Stimulated activated CD4-positive, alpha-beta T cell treated with anti-CD3 and anti-CD28 coated beads, TNF-alpha, amount 100 ng/mL, for 1 hour (primary cell): ENCODE measurements around the gene YBX3.
A peak's percentile ranks its signal among the peaks of the same experiment; 100 is the strongest.

Source experiments
- DNase-seq, 3 donors: peaks; one replicate each; pipeline ENCODE4 v3.0.0-alpha.2; 2020; ENCODE audit warnings: low read depth in 3 of 3, low spot score in 1 of 3

Gene YBX3

DNA sequence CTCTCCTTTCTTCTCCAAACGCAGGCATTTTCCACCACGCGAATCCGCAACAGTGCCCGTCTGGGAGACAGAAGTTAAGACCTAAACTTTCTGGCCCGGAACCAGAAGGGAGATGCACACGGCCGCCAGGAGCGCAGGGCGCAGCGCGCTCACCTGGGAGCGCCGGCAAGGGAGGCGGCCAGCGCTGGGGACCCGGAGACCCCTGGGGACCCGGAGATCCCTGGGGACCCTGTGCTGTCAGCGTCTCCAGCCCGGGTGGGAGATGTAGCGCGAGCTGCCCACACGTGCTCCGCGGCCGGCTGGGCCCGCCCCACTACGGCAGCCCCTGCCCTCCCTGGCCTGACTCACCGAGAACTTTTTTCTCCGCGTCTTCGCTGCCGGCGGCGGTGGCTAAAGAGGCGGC, 620 bp downstream of the YBX3 start:
- DNase-seq = peak in 1 of 3 donors; percentile 39

DNA sequence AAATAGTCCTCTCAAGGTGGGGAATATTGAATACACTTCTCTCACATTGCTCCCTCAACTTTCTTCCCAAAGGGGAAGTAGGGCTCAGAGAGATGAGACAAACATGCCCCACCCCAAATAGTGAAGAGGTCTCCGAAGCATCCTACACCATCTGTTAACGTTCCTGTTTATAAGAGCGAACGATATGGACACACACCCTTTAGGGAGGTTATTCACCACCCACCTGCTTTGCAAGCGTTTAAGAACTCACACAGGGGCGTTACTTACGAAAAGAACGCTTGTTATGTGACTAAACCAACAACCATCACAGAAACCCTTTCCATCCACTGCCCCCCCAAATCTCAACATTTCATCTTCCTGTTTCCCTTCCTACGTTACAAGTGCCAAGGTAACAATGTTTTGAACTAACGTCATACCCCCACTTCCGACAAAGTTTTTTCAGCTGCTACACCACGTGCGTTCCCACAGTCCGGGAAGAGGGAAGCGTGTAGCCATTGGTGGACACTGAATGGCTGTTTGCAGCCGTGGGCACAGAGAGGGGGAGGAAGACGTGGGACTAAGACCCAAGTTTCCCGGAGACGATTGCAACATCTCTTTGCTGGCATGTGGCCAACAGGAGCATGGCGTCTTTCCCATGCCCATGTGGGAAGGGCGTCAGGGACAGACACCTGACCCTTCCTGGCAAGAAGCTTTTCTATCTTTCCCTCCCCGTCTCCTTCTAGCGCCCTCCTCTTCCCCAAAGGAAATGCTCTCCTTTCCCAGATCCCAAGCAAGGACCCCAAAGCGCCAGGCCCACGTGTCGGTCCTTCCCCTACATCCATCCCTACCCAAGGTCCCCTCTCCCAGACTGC, 1.2 kb downstream of the YBX3 start:
- DNase-seq = peak in 1 of 3 donors; percentile 30

DNA sequence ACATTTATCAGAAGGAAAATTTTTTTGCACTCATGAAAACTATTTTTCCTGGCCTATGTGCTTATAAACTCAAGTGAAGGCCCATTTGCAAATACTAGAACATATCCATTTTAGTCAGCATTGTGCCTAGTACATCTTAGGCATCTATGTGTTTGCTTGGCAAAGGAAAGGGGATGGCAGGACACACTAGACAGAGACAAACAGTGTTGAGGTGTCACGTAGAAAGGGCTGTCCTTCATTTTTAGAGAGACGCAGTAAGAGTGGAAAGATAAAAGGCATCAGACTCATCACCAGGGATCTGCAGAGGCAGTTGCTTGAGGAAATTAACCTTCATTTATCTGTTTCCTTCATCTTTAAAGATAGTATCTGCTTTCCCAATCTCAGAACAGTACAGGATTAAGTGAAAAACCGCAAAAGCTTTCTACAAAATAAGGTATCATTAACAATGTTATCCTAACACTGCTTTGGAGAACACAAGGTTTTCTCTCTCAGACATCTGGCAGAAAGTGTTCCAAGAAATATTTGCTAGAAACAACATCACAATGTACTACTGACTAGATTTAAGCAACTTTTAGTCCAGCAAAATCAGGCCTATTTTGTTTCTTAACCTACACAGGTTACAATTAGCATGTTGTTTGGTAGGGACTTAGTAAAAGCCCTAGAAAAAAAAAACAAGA, 2.0 kb downstream of the YBX3 start:
- no peak for DNase-seq

DNA sequence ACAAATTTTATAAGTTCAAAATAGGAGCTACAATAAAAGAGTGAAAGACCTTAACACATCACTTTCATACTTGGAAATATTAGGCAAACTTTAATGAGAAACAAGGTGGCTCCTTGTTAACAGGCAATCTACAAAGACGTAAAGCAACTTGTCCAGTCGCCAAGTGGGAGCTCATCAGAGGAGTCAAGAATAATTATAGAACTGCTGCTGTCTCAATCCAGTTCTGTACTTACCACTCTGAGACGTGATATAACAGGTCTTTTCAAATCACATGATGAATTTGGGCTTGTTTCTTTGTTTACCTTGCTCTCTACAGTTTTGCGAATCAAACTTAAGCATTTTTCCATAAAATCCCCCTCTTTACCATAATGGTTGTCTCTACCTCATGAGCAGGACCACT, 3.6 kb downstream of the YBX3 start:
- DNase-seq = no peak

DNA sequence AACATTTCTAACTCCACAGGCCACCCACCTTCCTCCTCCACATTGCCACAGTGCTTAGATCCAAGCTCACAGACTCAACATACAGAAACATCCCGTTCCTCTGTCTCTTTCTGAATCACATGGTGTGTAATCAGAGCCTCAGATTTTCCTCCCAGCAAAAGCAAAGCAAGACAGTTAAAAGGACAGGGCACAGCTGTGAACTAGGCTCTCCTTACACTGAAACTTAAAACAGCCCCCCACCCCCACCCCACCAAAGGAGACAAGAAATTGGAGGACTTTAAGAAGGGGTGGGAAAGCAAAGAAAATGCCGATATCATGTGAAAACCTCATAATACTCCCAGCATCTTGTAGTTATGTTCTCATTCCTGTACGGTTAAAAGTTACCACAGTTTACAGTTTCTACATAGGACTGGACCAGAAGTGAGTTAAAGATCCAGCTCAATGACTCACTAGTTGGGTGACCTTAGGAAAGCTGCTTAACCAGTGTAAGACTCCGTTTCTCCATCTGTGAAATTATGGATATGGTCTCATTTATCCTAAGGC, 4.8 kb downstream of the YBX3 start:
- no peak for DNase-seq

DNA sequence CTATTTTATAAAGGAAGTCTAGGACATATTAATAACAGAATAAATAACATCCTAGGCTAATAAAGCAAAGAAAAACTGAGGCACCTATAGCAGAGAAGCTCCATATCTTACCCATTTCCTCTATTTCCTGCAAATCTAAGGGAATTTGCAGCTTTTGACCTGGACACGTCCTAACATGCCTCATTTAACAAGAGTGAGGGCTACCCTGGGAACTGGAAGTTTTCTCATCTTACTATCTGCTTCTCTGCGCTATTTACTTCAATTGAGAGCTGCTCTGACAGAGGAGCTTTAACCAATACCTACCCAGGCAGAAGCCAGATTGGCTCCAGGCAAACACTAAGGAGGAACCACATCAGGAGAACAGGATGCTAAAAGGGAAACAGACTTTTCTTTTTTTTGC, 5.7 kb downstream of the YBX3 start:
- no peak for DNase-seq

DNA sequence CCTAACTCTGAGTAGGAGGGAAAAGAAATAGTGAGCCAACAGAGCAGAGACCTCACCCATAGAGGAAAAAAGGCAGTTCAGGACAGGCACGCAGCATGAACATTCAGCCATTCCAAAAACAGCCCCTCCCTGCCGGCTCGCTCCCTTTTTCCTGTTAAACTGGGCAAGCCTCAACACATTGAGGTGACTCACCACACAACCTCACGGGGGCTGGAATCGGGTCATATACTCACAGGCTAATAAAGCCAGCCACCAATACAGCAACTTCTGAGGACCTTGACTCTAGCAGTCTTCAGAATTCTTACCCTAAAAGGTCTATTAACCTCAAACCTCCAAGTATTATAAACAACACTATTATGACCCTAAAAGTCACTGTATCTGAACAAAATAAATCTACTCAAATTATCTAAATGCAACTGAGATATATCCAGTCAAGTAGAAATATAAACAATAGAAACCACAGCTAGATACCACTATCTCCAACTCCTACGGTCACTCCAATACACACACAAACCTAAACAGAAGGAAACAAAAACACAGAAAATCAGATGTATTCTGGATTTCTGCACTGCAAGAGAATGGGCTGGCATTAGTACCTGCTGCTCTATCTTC, 6.3 kb downstream of the YBX3 start:
- no peak for DNase-seq

DNA sequence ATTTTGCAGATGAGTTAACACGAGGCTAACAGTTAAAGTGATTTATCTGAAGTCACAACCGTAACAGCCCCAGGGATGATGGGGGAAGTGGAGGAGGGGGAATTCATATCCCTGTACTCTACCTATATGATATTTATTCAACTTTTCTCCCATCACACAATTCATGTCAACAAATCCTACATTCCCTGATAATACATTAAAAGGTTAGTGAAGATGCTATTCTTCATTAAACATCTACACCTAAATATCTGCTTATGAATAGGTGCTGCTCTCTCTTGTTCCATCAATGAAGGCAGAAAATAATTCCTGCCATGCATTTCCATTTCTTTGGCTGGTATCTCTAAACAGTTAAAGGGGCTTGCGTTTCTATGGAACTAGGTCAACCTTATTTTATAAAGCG, 6.8 kb downstream of the YBX3 start:
- DNase-seq = no peak

DNA sequence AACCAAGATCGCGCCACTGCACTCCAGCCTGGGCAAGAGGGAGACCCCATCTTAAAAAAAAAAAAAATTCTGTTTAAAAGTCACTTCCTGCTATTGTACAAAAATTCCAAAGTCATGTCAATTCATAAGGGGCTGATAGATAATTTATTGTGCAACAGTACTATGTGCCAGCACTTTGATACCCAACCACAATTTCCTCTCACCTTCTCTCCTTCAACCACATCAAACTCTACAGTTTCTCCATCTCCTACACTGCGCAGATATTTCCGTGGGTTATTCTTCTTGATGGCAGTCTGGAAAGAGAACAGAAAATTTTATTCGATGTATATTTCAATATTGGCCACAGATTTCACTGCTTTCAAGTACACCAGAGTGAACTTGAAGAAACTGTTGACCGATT, 7.6 kb downstream of the YBX3 start:
- no peak for DNase-seq

DNA sequence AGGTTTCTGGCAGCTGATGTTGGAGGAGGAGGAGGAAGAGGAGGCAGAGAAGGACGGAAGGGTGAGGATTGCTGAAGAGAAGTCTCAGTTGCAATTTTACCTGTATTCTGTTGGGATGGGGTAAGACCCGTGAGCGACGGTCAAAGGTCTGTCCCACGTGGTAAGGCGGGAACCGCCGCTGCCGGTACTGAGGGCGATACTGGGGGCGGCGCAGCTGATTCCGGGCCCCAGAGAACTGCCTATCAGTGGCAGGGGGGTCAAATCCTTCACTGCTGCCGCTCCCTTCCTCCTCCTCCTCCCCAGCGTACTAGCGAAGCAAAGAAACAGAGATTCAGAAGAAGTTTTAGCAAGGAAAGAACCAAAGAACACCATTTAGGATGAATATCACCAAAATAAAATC, 13.3 kb downstream of the YBX3 start:
- no peak for DNase-seq

DNA sequence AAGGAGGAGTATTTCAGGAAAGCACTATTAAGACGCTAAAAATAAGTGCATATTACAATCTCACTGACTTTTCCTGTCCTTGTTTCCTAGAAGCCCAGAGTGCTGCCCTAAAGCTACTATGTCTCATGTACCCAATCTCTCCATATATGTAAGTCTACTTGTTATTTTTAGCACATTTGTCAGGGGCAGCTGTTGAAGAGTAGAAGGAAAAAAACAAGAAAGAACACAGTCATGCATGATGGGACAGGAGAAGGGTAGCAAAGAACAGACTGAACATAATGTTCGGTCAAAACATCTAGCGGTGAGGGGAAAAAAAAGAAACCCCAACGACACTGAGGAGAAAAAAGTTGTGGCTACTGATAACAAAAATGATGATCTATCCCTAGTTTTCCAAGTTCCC, 14.3 kb downstream of the YBX3 start:
- no peak for DNase-seq

DNA sequence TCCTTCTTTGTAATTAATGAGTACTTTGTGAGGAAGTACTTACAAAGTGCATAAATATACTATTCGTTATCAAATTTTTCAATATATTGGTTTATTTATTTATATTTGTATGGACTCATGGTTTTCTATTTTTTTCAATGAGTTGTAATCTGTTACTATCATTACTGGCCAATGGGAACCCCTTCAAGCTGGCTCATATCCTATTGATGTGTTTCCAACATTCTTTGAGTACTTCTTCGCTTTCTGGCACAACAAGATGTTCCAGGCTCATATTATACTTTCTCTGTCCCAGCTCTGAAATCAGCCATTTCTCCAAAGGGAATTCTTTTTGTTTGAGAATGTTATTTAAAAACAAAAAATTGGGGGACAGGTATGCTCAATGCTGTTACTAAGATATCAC, 17.5 kb downstream of the YBX3 start:
- DNase-seq = no peak

DNA sequence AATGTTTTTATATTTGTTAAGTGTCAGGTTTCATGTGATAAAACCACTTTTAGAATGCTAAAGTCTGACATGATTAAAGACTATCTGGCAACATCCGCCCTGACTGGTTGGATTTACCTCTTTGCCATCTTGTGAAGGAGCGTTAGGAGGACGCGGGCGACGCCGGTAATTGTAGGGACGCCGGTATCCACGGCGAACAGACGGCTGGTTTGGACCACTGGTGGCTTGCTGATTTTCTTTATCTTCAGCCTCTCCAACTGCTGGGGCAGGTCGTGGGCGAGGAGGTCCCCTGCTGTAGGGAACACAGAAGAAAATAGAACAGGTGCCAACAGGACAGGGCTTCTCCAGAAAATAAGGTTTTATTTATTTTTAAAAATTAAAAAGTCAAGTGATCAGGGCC, 21.3 kb downstream of the YBX3 start:
- DNase-seq = no peak

DNA sequence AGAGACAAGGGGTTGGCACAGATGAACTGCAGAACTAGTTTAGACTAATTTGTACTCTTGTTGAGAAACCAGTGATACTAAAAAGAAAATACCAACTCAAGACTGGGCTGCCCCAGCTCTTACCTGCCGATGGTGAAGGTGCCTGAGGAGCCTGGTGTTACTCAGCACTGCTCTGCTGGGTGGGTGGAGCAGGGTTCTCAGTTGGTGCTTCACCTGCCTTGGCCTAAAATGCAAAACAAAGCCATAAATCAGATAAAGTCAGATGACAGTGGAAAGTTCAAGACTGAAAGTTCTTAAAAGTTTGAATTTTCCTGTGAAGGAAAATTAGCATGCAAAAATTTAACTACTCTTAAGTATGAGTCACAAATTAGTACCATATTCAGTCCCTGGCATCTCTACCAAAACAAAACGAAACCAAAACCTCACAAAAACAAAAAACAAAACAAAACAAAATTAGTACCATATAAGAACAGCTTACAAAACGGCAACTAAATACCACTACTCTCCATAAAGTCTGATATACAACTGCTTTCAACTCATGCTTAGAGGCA, 21.9 kb downstream of the YBX3 start:
- peak in 1 of 3 donors; percentile 24 for DNase-seq

DNA sequence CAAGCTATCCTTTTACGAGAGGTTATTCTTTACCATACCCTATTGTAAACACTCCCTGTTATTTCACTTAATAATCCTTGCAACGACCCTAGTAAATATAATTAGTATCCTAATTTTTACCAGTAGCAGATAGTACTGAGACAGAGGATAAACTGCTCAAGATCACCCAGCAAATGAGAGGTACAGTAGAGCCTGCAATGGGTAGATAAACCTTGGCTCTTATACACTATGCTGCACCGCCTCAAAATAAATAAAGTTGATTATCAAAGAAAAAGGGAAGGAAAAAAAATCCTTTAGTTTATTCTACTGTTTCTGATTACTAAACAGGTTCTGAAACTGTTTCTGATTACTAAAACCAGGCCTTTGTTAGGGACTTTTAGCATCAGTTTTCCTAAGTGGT, 22.5 kb downstream of the YBX3 start:
- no peak for DNase-seq

DNA sequence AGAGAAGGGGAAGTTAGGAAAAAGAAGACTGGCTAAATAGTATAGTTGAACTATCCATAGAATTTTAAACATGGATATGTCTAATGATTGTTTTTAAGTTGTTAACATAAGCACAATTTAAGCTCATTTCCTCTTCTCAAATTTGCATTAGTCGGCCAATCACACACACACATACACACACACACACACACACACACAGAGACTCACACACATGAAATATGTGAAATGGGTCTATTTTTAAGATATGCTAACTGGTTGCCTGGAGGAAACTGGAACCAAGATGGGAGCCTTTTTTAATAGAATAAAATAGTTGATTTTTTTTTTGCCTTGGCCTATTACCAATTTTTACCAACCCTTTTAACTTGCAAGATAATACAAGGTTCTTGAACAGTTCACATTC, 25.3 kb downstream of the YBX3 start:
- no peak for DNase-seq

DNA sequence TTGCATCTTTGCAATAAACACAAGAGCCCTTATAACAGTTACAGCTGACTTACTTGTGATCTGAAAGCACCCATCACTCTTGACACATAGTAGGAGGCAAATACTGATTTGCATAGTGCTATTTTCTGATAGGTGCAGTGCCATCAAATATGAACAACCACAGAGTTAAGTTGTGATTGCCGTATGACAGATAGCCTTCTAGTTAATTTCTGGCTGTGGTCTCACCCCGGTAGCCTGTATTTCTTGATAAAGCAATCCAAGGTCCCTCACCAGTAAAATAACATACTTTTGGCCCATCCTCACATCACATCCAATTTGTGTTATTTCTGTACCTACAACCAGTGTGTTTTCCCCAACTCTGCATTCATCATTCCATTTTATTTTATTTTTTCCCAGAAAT, 26.0 kb downstream of the YBX3 start:
- DNase-seq = no peak

DNA sequence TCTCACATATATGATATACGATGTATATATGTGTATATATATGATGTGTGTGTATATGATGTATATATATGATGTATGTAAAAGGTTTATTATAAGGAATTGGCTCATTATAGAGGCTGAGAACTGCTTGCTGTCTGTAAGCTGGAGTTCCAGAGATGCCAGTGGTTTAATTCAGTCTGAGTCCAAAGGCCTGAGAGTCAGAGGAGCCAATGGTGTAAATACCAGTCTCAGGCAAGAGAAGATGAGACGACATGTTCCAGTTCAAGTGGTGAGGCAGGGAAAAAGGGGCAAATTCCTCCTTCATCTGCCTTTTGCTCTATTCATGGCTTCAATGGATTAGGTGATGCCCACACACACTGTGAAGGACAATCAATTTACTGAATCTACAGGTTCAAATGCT, 32.2 kb downstream of the YBX3 start:
- no peak for DNase-seq

DNA sequence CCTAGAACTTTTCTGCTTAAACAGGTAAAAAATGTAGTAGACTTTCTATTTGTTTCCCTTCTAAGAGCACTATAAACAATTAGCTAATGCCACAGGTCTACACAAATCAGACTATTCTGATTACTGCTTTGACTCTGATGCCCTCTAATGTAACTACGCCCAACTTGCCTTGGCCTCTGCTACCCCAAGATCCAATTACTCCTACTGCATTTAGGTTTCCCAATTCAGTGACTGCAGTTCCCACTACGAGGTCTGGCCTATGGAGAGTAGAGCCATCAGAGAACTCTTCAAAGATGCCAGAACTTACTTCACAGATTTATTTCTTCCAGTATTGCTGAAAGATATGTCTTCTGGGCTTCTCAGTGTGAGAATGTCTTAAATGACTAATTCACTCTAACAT, 34.0 kb downstream of the YBX3 start:
- DNase-seq = no peak

DNA sequence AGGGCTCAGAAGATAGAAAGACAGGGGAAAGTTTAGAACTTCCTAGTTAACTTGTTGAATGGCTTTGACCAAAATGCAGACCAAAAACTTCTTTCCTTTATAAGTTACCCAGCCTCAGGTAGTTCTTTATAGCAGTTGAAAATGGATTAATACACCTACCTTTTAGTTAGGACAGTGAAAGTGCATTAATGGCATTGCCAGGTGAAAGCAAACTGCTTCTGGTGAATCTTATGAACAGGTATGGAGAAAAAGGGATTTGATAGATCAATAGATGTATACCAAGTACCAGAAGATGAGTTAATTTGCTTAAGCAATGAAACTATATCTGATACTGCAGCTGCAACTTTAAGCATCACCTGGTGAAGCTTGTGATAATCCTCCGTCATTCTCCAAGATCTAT, 35.1 kb downstream of the YBX3 start:
- no peak for DNase-seq

DNA sequence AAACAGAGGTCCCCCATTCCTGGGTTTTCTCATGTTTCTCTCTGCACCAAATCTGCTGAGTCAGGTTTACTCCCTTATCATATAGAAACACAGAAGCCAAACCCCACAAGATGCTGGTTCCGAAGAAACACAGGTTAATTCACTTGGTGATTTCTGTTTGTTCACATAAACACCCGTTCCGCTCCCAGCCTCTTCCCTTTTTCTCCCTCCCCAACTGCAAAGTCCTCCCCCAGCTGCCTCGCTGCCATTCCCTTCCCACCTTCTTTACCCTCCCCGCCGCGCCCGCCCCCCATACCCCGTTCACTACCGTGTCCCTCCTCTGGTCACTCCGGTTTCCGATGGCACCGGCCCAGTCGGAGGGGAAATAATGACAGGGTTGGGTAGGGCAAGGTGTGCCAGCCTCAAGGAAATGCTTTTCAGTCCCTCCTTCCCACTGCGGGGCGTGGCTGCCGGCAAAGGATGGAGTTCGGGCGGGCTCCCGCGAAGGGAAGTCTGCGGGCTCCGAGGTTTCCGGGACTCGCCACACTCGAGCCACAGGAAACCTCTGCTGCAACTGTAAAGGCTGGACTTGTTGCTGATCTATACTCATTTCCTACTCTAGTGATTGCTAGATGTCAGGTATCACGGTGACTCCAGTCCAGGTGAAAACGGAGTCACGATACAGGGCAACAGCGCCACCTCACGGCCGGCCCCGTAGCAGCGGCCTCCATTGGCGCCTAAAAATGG, 49.3 kb downstream of the YBX3 start, which contains the start of gene STYK1:
Gene STYK1, minus strand, starts transcription at position 394 of the 726 bp plus-strand sequence. CDS start 39,434 bp downstream, outside the sequence.
- DNase-seq = peak in 2 of 3 donors; percentile 19 to 60
